NCI-H2196 (cell line): ENCODE results near the gene MRPL47.
A peak's percentile ranks its signal among the peaks of the same experiment; 100 is the strongest.

Source experiments
- DNase-seq: peaks from one replicate; lab custom pipeline; 2025; ENCODE audit not compliant: unreplicated experiment; lab: John Stamatoyannopoulos, UW

Gene MRPL47

GRCh38 chr3:179591313-179591712 lies 13.1 kb downstream of the MRPL47 start:
- DNase-seq, result no peak

GRCh38 chr3:179590669-179591068 lies 13.8 kb downstream of the MRPL47 start:
- no peak for DNase-seq

- DNase-seq, result no peak
Measured at GRCh38 chr3:179589143-179589542, 15.3 kb downstream of the MRPL47 start.

- DNase-seq, result no peak
Measured at GRCh38 chr3:179580992-179581391, 23.4 kb downstream of the MRPL47 start.

GRCh38 chr3:179565496-179565895 lies 38.9 kb downstream of the MRPL47 start:
- no peak for DNase-seq

DNA sequence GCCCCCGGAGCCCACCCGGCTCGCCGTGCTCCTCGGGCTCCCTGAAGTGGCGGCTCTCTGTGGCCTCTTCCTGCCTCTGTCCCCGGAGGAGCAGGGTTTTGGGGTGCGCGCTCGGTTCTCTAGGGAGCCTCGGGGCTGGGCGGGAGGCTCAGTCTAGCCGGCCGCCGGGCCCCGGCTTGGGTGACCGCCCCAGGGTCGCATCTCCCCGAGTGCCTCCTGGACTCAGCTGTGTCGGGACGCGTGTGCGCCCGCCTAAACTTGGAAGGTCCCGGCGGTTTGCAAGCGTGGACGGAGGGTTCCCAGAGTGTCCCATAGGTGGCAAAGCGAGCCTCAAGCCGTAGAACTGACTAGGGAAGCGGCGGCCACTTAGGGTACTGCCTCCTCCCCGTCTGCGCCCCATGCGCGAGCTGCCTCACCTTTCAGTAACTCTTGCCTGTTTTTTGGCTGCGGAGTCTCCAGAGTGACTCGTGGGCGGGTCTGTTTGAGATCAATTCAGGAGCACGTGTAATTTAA lies 41.1 kb downstream of the MRPL47 start:
- DNase-seq, result peak; percentile 45

DNA sequence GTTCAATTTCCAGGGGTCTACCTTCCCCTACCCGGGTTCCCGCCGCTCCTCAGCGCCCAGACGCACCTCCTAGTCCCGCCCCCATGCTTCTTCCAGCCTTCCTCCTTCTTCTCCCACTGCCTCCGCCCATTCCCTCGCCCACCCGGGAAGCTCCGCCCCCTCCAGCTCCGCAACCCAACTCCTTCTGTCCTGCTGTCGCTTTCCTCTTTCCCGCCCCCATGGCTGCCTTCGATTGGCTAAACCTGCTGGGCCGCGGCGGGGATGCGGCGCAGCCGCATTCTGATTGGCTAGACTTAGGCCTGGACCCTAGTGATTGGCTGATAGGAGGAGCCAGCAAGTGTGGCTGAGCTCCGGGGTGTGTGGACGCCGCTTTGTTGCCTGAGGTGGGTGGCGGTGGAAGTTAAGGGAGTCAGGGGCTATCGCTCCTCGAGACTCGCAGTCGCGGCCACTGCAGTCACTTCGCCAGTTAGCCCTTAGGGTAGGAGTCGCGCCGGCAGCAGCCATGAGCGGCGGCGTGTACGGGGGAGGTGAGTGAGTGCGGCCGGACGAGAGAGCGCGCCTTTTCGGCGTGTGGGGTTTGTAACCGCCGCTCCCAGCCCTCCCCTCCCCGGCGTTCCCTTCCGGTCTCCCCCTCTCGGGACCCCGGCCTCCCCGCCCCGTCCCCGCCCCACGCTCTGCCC lies 41.7 kb downstream of the MRPL47 start, which contains the start of gene ACTL6A:
ACTL6A (plus strand) TSS at position 336 of the 680 bp plus-strand sequence; CDS start at position 503, 167 bp downstream.
- DNase-seq, result peak; percentile 100

GRCh38 chr3:179560791-179561190 lies 43.6 kb downstream of the MRPL47 start:
- DNase-seq, result no peak

DNA sequence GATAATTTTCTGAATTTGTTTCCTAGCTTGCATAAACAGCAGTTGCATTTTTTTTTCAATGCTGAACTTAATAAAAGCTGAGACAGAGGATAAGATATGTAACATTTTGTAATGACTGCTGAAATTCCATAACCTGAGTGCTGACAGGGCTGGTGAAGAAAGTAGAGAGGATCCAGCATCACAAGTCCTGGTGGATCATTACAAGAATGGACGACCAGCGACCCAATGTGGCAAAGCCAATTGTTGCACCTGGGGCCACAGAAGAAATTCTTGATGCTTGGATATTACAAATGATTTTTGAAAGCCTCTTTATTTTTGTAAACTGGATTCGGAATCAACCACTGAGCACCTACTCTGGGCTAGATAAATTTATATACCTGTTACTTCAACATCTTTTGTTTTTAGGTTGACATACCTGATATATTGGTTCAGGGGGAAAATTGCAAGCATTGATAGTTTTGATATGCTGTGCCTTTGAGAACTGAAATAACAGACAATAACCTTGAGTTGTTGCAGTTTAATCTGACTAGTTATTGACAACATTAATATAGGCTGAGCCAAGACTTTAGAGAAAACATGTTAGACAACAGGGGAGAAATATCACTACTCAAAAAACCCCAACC lies 45.6 kb downstream of the MRPL47 start:
- DNase-seq, result peak; percentile 72

GRCh38 chr3:179551349-179552105 lies 52.9 kb downstream of the MRPL47 start:
- DNase-seq, result no peak

GRCh38 chr3:179546814-179547241 lies 57.6 kb downstream of the MRPL47 start:
- peak; percentile 43 for DNase-seq

DNA sequence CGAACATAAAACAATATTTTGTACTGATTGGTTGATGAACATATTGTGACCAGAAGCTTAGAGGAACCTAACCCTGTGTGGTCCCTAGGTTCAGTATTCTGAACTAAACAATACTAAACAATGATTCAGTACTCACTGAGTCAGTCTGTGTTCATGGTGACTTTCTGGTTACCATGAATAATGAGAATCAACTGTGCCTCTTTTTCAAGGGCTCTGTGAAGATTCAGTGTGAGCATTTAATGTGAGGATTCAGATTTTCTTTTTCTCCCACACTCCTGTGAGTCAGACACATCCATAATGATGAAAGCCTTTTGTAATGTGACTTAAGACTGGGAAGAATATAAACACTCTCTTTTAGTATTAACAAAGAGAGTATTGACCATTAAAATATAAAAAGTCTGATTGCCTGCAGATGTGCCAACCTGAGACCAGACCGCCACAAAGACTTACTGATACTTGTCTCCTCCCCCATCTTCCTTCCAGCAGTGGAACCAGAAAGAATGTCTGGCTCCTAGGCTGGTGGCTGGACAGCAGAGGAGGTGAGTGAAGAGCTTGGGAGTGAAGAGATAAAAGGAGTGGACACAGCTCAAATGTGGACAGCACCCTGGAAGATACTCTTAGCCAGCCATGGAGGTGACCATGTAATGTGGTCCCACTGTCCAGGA lies 59.3 kb downstream of the MRPL47 start:
- no peak for DNase-seq

GRCh38 chr3:179542375-179542774 lies 62.1 kb downstream of the MRPL47 start:
- DNase-seq, result no peak

DNA sequence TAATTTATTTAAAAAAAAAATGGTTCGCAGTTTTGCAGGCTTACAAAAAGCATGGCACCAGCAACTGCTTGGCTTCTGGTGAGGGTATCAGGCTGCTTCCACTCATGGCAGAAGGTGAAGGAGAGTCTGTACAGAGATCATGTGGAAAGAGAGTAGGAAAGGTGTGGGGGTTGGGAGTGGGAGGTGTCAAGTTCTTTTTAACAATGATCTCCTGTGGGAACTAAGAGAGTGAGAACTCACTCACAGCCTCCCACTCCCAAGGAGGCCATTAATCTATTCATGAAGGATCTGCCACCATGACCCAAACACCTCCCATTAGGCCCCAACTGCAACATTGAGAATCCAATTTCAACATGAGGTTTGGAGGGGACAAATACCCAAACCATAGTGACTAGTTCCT lies 62.8 kb downstream of the MRPL47 start:
- no peak for DNase-seq

GRCh38 chr3:179541094-179541493 lies 63.3 kb downstream of the MRPL47 start:
- DNase-seq, result no peak
